Urothelium cell line (cell line): Measurements from ENCODE around the gene FOCAD.
"Not testable (repeated sequence)": the region's sequence is repeated elsewhere in the genome, so short reads cannot be mapped to it uniquely, and the experiment has no call there.

Source experiments
- DNase-seq: peaks from one replicate; pipeline ENCODE4 v3.0.0; 2011; ENCODE audit warnings: low spot score, mixed read lengths
- FAIRE-seq: peaks from 2 replicates; lab custom pipeline; 2011; peaks lifted over from hg19 to GRCh38; lab: Jason Lieb, UNC

FOCAD gene

GRCh38 chr9:20671635-20672034, 12.4 kb upstream of the FOCAD start:
- DNase-seq = no peak
- no peak for FAIRE-seq

DNA sequence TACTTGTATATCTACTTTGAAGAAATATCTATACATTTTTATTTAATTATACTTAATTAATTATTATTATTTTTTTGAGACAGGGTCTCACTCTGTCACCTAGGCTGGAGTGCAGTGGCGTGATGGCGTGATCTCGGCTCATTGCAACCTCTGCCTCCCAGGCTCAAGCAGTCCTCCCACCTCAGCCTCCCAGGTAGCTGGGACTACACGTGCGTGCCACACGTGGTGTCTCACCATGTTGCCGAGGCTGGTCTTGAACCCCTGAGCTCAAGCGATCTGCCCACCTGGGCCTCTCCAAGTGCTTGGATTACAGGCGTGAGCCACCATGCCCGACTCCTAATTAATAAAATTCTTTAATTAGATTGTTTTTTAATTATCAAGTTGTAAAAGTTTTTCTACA, 10.5 kb upstream of the FOCAD start:
- FAIRE-seq = not testable (repeated sequence)

GRCh38 chr9:20681467-20681866, 2.6 kb upstream of the FOCAD start:
- FAIRE-seq (no peak), DNase-seq (no peak)

More for the DNA sequence above, 10.5 kb upstream of the FOCAD start:
- not testable (repeated sequence) for DNase-seq

DNA sequence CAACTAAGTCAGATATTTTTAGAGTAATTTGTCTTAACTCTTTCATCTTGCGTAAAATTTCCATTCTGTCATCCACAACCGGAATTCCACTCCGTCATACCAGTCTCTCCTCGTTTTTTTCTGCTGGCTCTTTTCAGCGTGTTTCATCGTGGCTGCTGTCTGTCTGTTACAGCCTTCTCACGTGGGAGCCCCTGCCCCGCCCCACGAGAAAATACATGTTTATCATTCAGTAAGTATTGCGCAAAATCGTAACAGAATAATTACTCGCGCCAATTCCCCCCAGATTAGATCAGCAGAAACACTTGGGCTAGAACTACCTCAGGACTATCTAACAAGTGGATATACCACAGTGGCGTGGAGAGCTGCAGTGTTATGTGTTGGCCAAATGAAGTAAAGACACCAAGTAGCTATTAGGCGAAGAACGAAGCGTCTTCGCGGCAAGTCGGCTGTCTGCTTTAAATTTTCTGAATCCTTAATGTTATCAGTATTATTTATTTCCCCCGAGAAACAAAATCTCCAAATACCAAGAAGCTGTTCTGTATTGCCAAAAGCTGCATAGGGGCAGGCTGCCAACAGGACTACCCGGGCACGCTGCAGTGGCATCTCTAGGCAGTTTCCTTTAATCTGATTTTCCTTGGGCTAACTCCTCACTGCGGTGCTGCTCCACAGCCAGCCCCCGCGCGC, 566 bp upstream of the FOCAD start:
- FAIRE-seq = no peak
- peak; percentile 5 for DNase-seq

DNA sequence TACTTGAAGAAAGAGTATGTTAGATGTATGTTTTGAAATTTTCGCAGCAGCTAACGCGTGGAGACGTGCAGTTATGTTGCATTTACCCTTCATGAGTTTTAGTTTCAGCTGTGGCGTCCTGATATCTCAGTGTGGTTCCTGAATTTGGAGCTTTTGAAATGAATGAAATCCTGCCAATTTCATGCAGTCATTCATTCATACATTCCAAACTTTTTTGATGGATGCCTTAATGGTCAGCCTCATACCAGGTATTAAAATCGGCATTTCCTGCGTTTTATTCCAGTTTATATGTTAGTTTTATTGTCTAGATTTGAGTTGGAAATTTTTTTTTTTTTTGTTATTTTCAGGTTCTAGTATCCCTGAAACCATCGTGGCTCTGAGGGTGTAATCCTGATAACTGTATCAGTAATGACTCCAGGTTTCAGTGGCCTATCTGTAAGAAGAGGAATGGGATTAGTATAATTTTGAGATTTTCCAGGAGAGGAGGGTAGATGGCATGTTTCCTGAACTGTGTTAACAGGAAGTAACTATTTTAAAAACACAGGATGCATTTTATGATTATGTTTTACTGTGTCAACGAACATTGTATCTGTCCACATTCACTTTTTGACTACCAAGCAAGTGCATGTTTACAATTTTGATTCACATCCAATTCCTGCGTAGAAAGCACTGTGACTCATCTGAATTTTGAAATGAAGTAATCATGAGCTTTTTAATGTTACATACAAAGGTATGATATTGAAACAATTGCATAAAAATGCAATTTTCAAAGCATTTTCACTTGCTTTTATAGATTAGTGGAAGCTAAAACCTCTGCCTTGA, 1.0 kb downstream of the FOCAD start:
- DNase-seq = no peak
- no peak for FAIRE-seq

- no peak for FAIRE-seq
- DNase-seq = no peak
Measured at GRCh38 chr9:20685769-20686168, 1.7 kb downstream of the FOCAD start.

GRCh38 chr9:20689833-20690232, 5.8 kb downstream of the FOCAD start:
- DNase-seq (no peak), FAIRE-seq (no peak)

GRCh38 chr9:20692554-20692953, 8.5 kb downstream of the FOCAD start:
- no peak for DNase-seq

GRCh38 chr9:20693068-20693467, 9.0 kb downstream of the FOCAD start:
- no peak for FAIRE-seq

More at GRCh38 chr9:20692554-20692953, 8.5 kb downstream of the FOCAD start:
- no peak for FAIRE-seq

GRCh38 chr9:20694248-20694647, 10.2 kb downstream of the FOCAD start:
- DNase-seq (no peak), FAIRE-seq (no peak)

More at GRCh38 chr9:20693068-20693467, 9.0 kb downstream of the FOCAD start:
- no peak for DNase-seq

GRCh38 chr9:20697021-20697719, 13.1 kb downstream of the FOCAD start:
- FAIRE-seq (no peak), DNase-seq (no peak)

DNA sequence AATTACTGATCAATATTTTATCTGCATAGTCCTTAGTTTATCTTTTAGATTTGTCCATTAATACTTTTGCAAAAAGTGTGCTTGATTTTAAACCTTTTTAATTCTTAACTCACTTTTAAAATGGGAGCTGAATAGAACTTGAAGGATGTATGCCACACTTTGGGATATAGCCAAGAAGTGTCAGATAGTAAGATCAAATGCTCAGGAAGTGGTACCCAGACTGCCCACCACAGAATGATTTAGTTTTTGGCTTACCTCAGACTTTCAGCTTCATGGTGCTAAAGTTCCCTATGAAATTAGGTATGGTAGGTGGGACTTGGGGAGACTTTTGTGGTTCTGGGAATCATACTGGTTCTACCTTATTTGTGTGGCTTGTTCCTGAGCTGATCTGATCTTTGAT, 14.7 kb downstream of the FOCAD start:
- FAIRE-seq (no peak), DNase-seq (no peak)

GRCh38 chr9:20701060-20701459, 17.0 kb downstream of the FOCAD start:
- no peak for FAIRE-seq
- no peak for DNase-seq

DNA sequence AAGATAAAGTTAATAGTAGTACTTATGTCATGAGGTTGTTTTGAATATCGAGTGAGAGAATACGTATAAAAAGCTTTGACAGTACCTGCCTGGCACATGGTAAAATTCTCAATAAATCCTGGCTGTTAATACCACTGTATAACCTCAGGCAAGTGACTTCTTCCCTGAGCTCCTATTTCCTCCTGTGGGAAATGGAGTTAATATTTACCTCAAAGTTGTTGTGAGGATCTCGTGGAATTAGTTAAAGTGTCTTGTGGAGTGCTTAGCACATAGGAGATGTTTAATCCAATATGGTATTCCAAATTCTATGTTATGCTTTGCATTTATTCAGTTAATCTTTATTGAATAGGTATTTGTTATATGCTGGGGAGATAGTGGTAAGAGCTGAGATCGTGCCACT, 18.5 kb downstream of the FOCAD start:
- FAIRE-seq = no peak
- no peak for DNase-seq

DNA sequence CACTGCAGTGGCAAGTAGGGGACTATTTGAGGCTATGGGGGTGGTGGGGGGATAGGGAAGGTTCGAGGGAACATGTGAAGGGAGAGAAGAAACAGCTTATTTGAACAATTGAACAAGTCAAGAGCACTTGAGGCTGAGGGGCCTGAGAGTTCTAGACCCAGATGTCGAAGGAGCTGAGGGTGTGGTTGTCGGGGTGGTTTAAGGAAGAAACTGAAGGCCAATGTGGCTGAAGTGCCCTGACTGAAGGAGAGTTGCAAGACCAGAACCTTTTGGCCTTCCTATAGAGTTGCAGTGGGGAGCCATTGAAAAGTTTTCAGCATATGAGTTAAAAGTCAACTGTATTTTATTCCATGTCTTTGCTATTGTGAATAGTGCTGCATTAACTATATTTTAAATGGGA, 19.1 kb downstream of the FOCAD start:
- DNase-seq = no peak
- FAIRE-seq = no peak

- DNase-seq (no peak), FAIRE-seq (no peak)
Measured at GRCh38 chr9:20707708-20708107, 23.6 kb downstream of the FOCAD start.

- FAIRE-seq = no peak
- no peak for DNase-seq
Measured at GRCh38 chr9:20713172-20713571, 29.1 kb downstream of the FOCAD start.

- no peak for DNase-seq
- FAIRE-seq = no peak
Measured at GRCh38 chr9:20714442-20715415, 30.7 kb downstream of the FOCAD start.

GRCh38 chr9:20722221-20722620, 38.2 kb downstream of the FOCAD start:
- no peak for FAIRE-seq

DNA sequence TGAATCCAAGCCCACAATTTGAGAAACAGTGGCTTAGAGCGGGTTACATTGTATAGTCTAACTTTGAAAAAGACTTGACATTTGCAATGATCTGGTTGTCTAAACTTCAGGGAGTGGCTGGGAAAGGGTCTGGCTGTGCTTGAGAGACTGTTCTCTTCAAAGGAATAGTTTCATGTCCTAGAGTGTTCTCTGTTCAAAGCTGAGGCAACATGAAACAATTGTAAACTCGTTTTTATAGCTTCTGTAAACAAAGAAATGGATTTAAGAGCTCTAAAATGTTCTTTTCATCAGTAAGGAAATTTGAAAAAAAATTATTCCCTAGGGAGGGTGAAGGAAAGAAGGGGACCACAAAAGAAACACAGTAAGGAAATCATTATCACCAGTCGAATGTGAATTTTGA, 41.6 kb downstream of the FOCAD start:
- FAIRE-seq (no peak), DNase-seq (no peak)

More at GRCh38 chr9:20722221-20722620, 38.2 kb downstream of the FOCAD start:
- DNase-seq = no peak
